ENCODE data around the gene TMEM221.

- TF ChIP-seq, protein P1, sequence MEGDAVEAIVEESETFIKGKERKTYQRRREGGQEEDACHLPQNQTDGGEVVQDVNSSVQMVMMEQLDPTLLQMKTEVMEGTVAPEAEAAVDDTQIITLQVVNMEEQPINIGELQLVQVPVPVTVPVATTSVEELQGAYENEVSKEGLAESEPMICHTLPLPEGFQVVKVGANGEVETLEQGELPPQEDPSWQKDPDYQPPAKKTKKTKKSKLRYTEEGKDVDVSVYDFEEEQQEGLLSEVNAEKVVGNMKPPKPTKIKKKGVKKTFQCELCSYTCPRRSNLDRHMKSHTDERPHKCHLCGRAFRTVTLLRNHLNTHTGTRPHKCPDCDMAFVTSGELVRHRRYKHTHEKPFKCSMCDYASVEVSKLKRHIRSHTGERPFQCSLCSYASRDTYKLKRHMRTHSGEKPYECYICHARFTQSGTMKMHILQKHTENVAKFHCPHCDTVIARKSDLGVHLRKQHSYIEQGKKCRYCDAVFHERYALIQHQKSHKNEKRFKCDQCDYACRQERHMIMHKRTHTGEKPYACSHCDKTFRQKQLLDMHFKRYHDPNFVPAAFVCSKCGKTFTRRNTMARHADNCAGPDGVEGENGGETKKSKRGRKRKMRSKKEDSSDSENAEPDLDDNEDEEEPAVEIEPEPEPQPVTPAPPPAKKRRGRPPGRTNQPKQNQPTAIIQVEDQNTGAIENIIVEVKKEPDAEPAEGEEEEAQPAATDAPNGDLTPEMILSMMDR (IDR thresholded peaks at IDR 0.05; ENCODE audit: poor library complexity), result no peak
- no peak for TF ChIP-seq EZH2 (IDR thresholded peaks at IDR 0.05; ENCODE audit: borderline replicate concordance)
Measured at GRCh38 chr19:17457616-17458015, 9.1 kb upstream of the TMEM221 start.
